OCI-LY3 (cell line): ENCODE data around the gene SDK1.

Experiments
- CTCF ChIP-seq: fragments of 200-600, 300-600 bp; sonication (generic); IDR thresholded peaks from 2 replicates; pipeline ENCODE4 v1.5.1; 2014; ENCODE audit warnings: antibody characterized with exemption, low read length, low read depth
- EZH2phosphoT487 ChIP-seq: fragments of 200-600 bp; shearing (Covaris generic); IDR thresholded peaks from 2 replicates; pipeline ENCODE4 v1.6.1; 2018; ENCODE audit warnings: antibody characterized with exemption, mixed run types, low read depth

- TF ChIP-seq CTCF (no peak), EZH2phosphoT487 (no peak)
Measured at GRCh38 chr7:4151524-4151923, 850.5 kb downstream of the SDK1 start.
